ENCODE measurements around the gene NMUR1. TPM values are rescaled to one million over a fixed set of nuclear protein-coding genes. Genes with fewer than 3 reads are reported as not detected.
A peak's percentile ranks its signal among the peaks of the same experiment; 100 is the strongest.

The NMUR1 gene
- total RNA-seq, 2 experiments from 2014 or later: not detected

- no peaks in the 10 kb centered on the region for H3K9me2 ChIP-seq (ENCODE audit: insufficient read depth, low read length)
- intact Hi-C loops (cut with micrococcal nuclease; ENCODE audit: unreplicated experiment): no loop called here
- TSS peak; percentile 12 for BruUV-seq (replicated peaks)
- ChIA-PET CTCF (ENCODE audit: unreplicated experiment) (no interaction called here), POLR2A (interaction anchor here (0.6 kb wide), 1 partner anchor 15 kb away, joined by 3 read pairs; no protein-coding TSS in a partner anchor)
- H3K4me1 ChIP-seq (ENCODE audit: insufficient read depth, low read length, poor library complexity, severe bottlenecking): no peaks in the 10 kb centered on the region
- no peaks in the 10 kb centered on the region for H4K20me1 ChIP-seq (ENCODE audit: insufficient read depth, low read length)
- no peak overlapping the region for H3K4me3 ChIP-seq (ENCODE audit: low read depth, low read length, poor library complexity, severe bottlenecking)
- H3K4me2 ChIP-seq (ENCODE audit: low read length): no peak overlapping the region
- peaks cover 4% of the 10 kb centered on the region; the same call in 1 of the 2 replicates for H3K36me3 ChIP-seq (ENCODE audit: insufficient read depth, low read length)
- no peaks in the 10 kb centered on the region for H3K9me3 ChIP-seq (ENCODE audit: low read length)
- no peak overlapping the region for H2AFZ ChIP-seq (ENCODE audit: low read length)
- H3K27ac ChIP-seq (ENCODE audit: low read depth, low read length, poor library complexity, severe bottlenecking): no peak overlapping the region
- TF ChIP-seq EZH2phosphoT487 (IDR thresholded peaks at IDR 0.05; ENCODE audit: borderline replicate concordance, low read depth, low read length) (no peak), CTCF (conservative IDR thresholded peaks at IDR 0.05; ENCODE audit: low read length) (no peak)
- DNase-seq (ENCODE audit: low spot score): no peak
- H3K79me2 ChIP-seq (ENCODE audit: insufficient read depth, low read depth, low read length): no peaks in the 10 kb centered on the region
Measured at GRCh38 chr2:231497651-231498050, 32.6 kb downstream of the NMUR1 start.

GRCh38 chr2:231494669-231495068 is 35.6 kb downstream of the NMUR1 start:
- Histone ChIP-seq H3K36me3 (ENCODE audit: insufficient read depth, low read length) (no peaks in the 10 kb centered on the region), H3K4me3 (ENCODE audit: low read depth, low read length, poor library complexity, severe bottlenecking) (no peak overlapping the region), H3K9me3 (ENCODE audit: low read length) (no peaks in the 10 kb centered on the region), H3K79me2 (ENCODE audit: insufficient read depth, low read depth, low read length) (no peaks in the 10 kb centered on the region), H3K9me2 (ENCODE audit: insufficient read depth, low read length) (no peaks in the 10 kb centered on the region), H3K4me1 (ENCODE audit: insufficient read depth, low read length, poor library complexity, severe bottlenecking) (no peaks in the 10 kb centered on the region), H2AFZ (ENCODE audit: low read length) (no peak overlapping the region), H3K4me2 (ENCODE audit: low read length) (no peak overlapping the region), H3K27ac (ENCODE audit: low read depth, low read length, poor library complexity, severe bottlenecking) (no peak overlapping the region), H4K20me1 (ENCODE audit: insufficient read depth, low read length) (no peaks in the 10 kb centered on the region)
- BruUV-seq (replicated peaks): TSS peak; percentile 15
- no peak for DNase-seq (ENCODE audit: low spot score)
- intact Hi-C loops (cut with micrococcal nuclease; ENCODE audit: unreplicated experiment): no loop called here
- ChIA-PET CTCF (ENCODE audit: unreplicated experiment) (no interaction called here), POLR2A (no interaction called here)
- no peak for TF ChIP-seq CTCF (conservative IDR thresholded peaks at IDR 0.05; ENCODE audit: low read length)
- no peak for TF ChIP-seq EZH2phosphoT487 (IDR thresholded peaks at IDR 0.05; ENCODE audit: borderline replicate concordance, low read depth, low read length)

GRCh38 chr2:231490801-231491200 is 39.4 kb downstream of the NMUR1 start:
- TF ChIP-seq EZH2phosphoT487 (IDR thresholded peaks at IDR 0.05; ENCODE audit: borderline replicate concordance, low read depth, low read length) (no peak), CTCF (conservative IDR thresholded peaks at IDR 0.05; ENCODE audit: low read length) (no peak)

More at GRCh38 chr2:231490801-231491200, 39.4 kb downstream of the NMUR1 start:
- ChIA-PET POLR2A (interaction anchor here (1.4 kb wide), 1 partner anchor 26 kb away, joined by 3 read pairs; the partner anchor contains the start of gene NCL), CTCF (ENCODE audit: unreplicated experiment) (no interaction called here)
- Histone ChIP-seq H3K4me1 (ENCODE audit: insufficient read depth, low read length, poor library complexity, severe bottlenecking) (no peaks in the 10 kb centered on the region), H4K20me1 (ENCODE audit: insufficient read depth, low read length) (no peaks in the 10 kb centered on the region), H3K9me2 (ENCODE audit: insufficient read depth, low read length) (no peaks in the 10 kb centered on the region), H3K27ac (ENCODE audit: low read depth, low read length, poor library complexity, severe bottlenecking) (no peak overlapping the region), H3K79me2 (ENCODE audit: insufficient read depth, low read depth, low read length) (no peaks in the 10 kb centered on the region), H3K4me3 (ENCODE audit: low read depth, low read length, poor library complexity, severe bottlenecking) (no peak overlapping the region), H3K4me2 (ENCODE audit: low read length) (no peak overlapping the region), H3K9me3 (ENCODE audit: low read length) (no peaks in the 10 kb centered on the region), H3K36me3 (ENCODE audit: insufficient read depth, low read length) (no peaks in the 10 kb centered on the region), H2AFZ (ENCODE audit: low read length) (no peak overlapping the region)
- intact Hi-C loops (cut with micrococcal nuclease; ENCODE audit: unreplicated experiment): no loop called here
- DNase-seq (ENCODE audit: low spot score): no peak
- BruUV-seq (replicated peaks): no TSS peak
